Endothelial cell of umbilical vein (primary cell): ENCODE measurements around the gene KRTAP10-6. TPM values are rescaled to one million over a fixed set of nuclear protein-coding genes. Genes with fewer than 3 reads are reported as not detected.

Experiments used
- BruUV-seq: library from RNA; stranded (reverse); fragments of 400-500 nt; replicated peaks from 2 replicates; lab custom pipeline; 2021; lab: Mats Ljungman, UMichigan
- CTCF ChIA-PET: fragments of 300-600, 350-600 bp; sonication (Branson Sonifier 250); formaldehyde crosslinking; loops from one replicate; lab custom pipeline; 2021; ENCODE audit warnings: antibody characterized with exemption, inconsistent platforms; lab: Charles Lee
- POLR2A ChIA-PET: fragments of 300-600, 350-600 bp; sonication (Branson Sonifier 250); formaldehyde crosslinking; loops from one replicate; lab custom pipeline; 2021; ENCODE audit warnings: antibody characterized with exemption, inconsistent platforms; lab: Charles Lee
- DNase-seq: peaks from one replicate; pipeline ENCODE4 v3.0.0-alpha.2; 2011; ENCODE audit warnings: low read depth, low spot score
- FAIRE-seq: peaks from 2 replicates; lab custom pipeline; 2011; peaks lifted over from hg19 to GRCh38; lab: Jason Lieb, UNC
- H2AFZ ChIP-seq: 2 replicates; pipeline ENCODE4 v1.6.0; 2012; ENCODE audit warnings: low read depth, low read length, control low read depth, inconsistent platforms
- H3K27ac ChIP-seq: 2 replicates; pipeline ENCODE4 v1.5.1; 2011; ENCODE audit warnings: low read depth, mild to moderate bottlenecking, control low read depth, low read length, moderate library complexity; ENCODE audit not compliant: insufficient read depth
- H3K27me3 ChIP-seq, 2 experiments: 2 replicates each; pipeline versions ENCODE4 v1.6.0 to v1.6.1; 2011; ENCODE audit warnings: low read length in 2 of 2, mixed read lengths in 1 of 2; ENCODE audit not compliant: control insufficient read depth in 2 of 2, insufficient read depth in 2 of 2
- H3K36me3 ChIP-seq, 2 experiments: 2 replicates in 1 of 2; 3 replicates in 1 of 2; pipeline ENCODE4 v1.5.1; 2011; ENCODE audit warnings: low read length in 2 of 2, mild to moderate bottlenecking in 1 of 2, moderate library complexity in 1 of 2; ENCODE audit not compliant: control insufficient read depth in 2 of 2, insufficient read depth in 2 of 2; ENCODE audit errors: extremely low read depth in 1 of 2
- H3K4me1 ChIP-seq: 3 replicates; pipeline ENCODE4 v1.5.1; 2011; ENCODE audit warnings: mild to moderate bottlenecking, low read length; ENCODE audit not compliant: control insufficient read depth, insufficient read depth; ENCODE audit errors: extremely low read depth
- H3K4me2 ChIP-seq: 2 replicates; pipeline ENCODE4 v1.6.1; 2011; ENCODE audit warnings: low read length, control low read depth, mixed read lengths; ENCODE audit not compliant: insufficient read depth
- H3K4me3 ChIP-seq, 3 experiments: fragments of 200-600 bp in 1 of 3; sonication (generic), shearing (Covaris generic) in 1 of 3; replicated peaks in 1 of 3; 2 replicates each; pipeline ENCODE4 v1.5.1; 2011 to 2016; ENCODE audit warnings: control low read depth in 3 of 3, low read length in 3 of 3, mild to moderate bottlenecking in 2 of 3, inconsistent platforms in 1 of 3, low read depth in 1 of 3, moderate library complexity in 1 of 3; ENCODE audit not compliant: insufficient read depth in 1 of 3
- H3K79me2 ChIP-seq: 2 replicates; pipeline ENCODE4 v1.6.0; 2012; ENCODE audit warnings: low read length, inconsistent platforms; ENCODE audit not compliant: control insufficient read depth, insufficient read depth
- H3K9ac ChIP-seq: replicated peaks from 2 replicates; pipeline ENCODE3; 2011; ENCODE audit warnings: low read length, control low read depth; ENCODE audit not compliant: insufficient read depth; ENCODE audit errors: extremely low read depth
- H3K9me1 ChIP-seq: replicated peaks from 3 replicates; pipeline ENCODE4 v1.6.0; 2011; ENCODE audit warnings: mild to moderate bottlenecking, low read length; ENCODE audit not compliant: control insufficient read depth, insufficient read depth; ENCODE audit errors: extremely low read depth
- H3K9me3 ChIP-seq: replicated peaks from 2 replicates; pipeline ENCODE4 v1.5.1; 2012; ENCODE audit warnings: low read length, inconsistent platforms; ENCODE audit not compliant: control insufficient read depth, insufficient read depth
- H4K20me1 ChIP-seq: replicated peaks from 2 replicates; pipeline ENCODE3; 2011; ENCODE audit warnings: mild to moderate bottlenecking, low read length; ENCODE audit not compliant: control insufficient read depth, insufficient read depth; ENCODE audit errors: extremely low read depth
- EZH2 ChIP-seq: IDR thresholded peaks from 2 replicates; pipeline ENCODE4 v1.6.1; 2012; ENCODE audit warnings: borderline replicate concordance, low read depth, mild to moderate bottlenecking, moderate library complexity, low read length, inconsistent platforms; ENCODE audit not compliant: severe bottlenecking
- FOS ChIP-seq: IDR thresholded peaks from 2 replicates; pipeline ENCODE4 v1.6.1; 2011; ENCODE audit warnings: mild to moderate bottlenecking, low read length, moderate library complexity, borderline replicate concordance; ENCODE audit not compliant: insufficient read depth
- GATA2 ChIP-seq: IDR thresholded peaks from 2 replicates; pipeline ENCODE4 v1.7.0; 2011; ENCODE audit warnings: low read depth, mild to moderate bottlenecking, moderate library complexity, mixed read lengths, low read length; ENCODE audit not compliant: insufficient read length, insufficient read depth
- JUN ChIP-seq: IDR thresholded peaks from 2 replicates; pipeline ENCODE4 v1.6.1; 2011; ENCODE audit warnings: borderline replicate concordance, low read depth; ENCODE audit not compliant: insufficient read length, insufficient read depth
- MAX ChIP-seq: IDR thresholded peaks from 2 replicates; pipeline ENCODE4 v1.6.1; 2011; ENCODE audit not compliant: insufficient read depth, insufficient read length
- MYC ChIP-seq: IDR thresholded peaks from one replicate; pipeline ENCODE4 v1.6.1; 2011; ENCODE audit warnings: mild to moderate bottlenecking, low read depth, low read length
- POLR2A ChIP-seq: IDR thresholded peaks from 2 replicates; pipeline ENCODE4 v1.6.1; 2012; ENCODE audit warnings: low read depth, mild to moderate bottlenecking, control low read depth, low read length
- POLR2AphosphoS5 ChIP-seq: IDR thresholded peaks from 2 replicates; pipeline ENCODE4 v1.6.1; 2012; ENCODE audit warnings: low read depth, mild to moderate bottlenecking, control low read depth, low read length, moderate library complexity; ENCODE audit not compliant: insufficient read depth
- dilution Hi-C: fragments of 300-500 bp; cut with MboI; formaldehyde crosslinking; loops from one replicate; pipeline ENCODE4 v1.15.0; 2019; ENCODE audit warnings: low sequenced_read_pairs; ENCODE audit not compliant: extremely low pct_ligation_motif_present
- intact Hi-C: fragments of 100-400 bp; cut with micrococcal nuclease; formaldehyde crosslinking; loops from one replicate; pipeline ENCODE4 v1.10.0; 2022
- polyA plus RNA-seq, 4 experiments: library from polyadenylated mRNA; depleted of rRNA in 3 of 4; stranded (reverse) in 3 of 4; unstranded in 1 of 4; fragments of >200 nt; gene quantifications; 2 replicates each; pipeline versions ENCODE4 v1.2.1 to v1.2.3, GENCODE V29; 2011 to 2012; ENCODE audit warnings: missing spikeins in 1 of 4
- total RNA-seq: library from RNA; stranded (reverse); gene quantifications from 2 replicates; pipeline ENCODE4 v1.2.3, GENCODE V29; 2021
- TF ChIP-seq, protein P1 (sequence below), 2 donors: IDR thresholded peaks; 1 replicate in 1 of 2; 2 replicates in 1 of 2; pipeline ENCODE4 v1.5.1; 2011; ENCODE audit warnings: low read length in 2 of 2, mild to moderate bottlenecking in 2 of 2, moderate library complexity in 2 of 2, control low read depth in 1 of 2, inconsistent platforms in 1 of 2, low read depth in 1 of 2; ENCODE audit not compliant: insufficient read depth in 1 of 2; ENCODE audit errors: extremely low read depth in 1 of 2

KRTAP10-6 gene
- total and polyA plus RNA-seq, 2 donors (not counting 3 experiments of a cell fraction or from before 2014, with no cell fraction given), result not detected

- intact Hi-C loops, result no loop called here
- dilution Hi-C loops, result no loop called here
- Histone ChIP-seq H3K4me1 (no peaks in the 10 kb centered on the region), H3K4me3 (no peak overlapping the region), H3K27ac (no peak overlapping the region), H3K9ac (no peak overlapping the region), H2AFZ (no peak overlapping the region), H3K36me3 (no peaks in the 10 kb centered on the region), H4K20me1 (no peaks in the 10 kb centered on the region), H3K27me3 (peaks cover 1 to 3% of the 10 kb centered on the region in 2 experiments), H3K9me1 (no peaks in the 10 kb centered on the region), H3K4me2 (no peak overlapping the region), H3K79me2 (no peaks in the 10 kb centered on the region), H3K9me3 (no peaks in the 10 kb centered on the region)
- ChIA-PET POLR2A (no interaction called here), CTCF (no interaction called here)
- TF ChIP-seq FOS, result no peak
- TF ChIP-seq MAX, result no peak
- TF ChIP-seq MYC, result no peak
- TF ChIP-seq POLR2AphosphoS5, result no peak
- TF ChIP-seq, protein P1, sequence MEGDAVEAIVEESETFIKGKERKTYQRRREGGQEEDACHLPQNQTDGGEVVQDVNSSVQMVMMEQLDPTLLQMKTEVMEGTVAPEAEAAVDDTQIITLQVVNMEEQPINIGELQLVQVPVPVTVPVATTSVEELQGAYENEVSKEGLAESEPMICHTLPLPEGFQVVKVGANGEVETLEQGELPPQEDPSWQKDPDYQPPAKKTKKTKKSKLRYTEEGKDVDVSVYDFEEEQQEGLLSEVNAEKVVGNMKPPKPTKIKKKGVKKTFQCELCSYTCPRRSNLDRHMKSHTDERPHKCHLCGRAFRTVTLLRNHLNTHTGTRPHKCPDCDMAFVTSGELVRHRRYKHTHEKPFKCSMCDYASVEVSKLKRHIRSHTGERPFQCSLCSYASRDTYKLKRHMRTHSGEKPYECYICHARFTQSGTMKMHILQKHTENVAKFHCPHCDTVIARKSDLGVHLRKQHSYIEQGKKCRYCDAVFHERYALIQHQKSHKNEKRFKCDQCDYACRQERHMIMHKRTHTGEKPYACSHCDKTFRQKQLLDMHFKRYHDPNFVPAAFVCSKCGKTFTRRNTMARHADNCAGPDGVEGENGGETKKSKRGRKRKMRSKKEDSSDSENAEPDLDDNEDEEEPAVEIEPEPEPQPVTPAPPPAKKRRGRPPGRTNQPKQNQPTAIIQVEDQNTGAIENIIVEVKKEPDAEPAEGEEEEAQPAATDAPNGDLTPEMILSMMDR (IDR thresholded peaks at IDR 0.05; ENCODE audit: extremely low read depth in 1 of 2, insufficient read depth in 1 of 2, low read depth in 1 of 2, low read length in 2 of 2), result no peak
- TF ChIP-seq EZH2, result no peak
- TF ChIP-seq GATA2, result no peak
- no peak for TF ChIP-seq POLR2A
- no peak for TF ChIP-seq JUN
- no TSS peak for BruUV-seq
- FAIRE-seq, result no peak
- no peak for DNase-seq
Measured at GRCh38 chr21:44603911-44604310, 11.6 kb upstream of the KRTAP10-6 start.
